Measurements from ENCODE around the gene DHRS3. TPM values are rescaled to one million over a fixed set of nuclear protein-coding genes. Genes with fewer than 3 reads are reported as not detected.

DHRS3 gene
- total RNA-seq, 1 donor from 2014 or later, result 111 TPM

DNA sequence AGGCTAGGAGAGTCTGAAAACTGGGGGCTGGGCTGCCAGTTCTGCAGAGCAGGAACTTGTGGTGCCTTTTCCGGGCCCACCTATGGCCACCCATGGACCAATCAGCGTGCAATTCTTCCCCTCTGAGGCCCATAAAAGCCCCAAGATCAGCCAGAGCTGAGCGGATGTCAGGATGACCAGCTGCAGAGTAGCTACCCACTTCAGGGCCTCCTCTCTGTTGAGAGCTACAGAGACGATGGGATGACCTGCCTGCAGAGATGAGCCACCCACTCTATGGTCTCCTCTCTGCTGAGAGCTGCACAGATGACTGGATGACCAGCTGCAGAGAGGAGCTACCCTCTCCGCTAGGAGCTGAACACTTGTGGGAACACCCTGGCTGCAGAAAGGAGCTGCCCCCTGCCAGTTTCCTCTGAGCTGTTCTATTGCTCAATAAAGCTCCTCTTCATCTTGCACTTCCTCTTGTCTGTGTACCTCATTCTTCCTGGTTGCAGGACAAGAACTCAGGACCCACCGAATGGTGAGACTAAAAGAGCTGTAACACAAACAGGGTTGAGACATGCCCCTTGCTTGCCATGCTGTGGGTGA, 13.0 kb upstream of the DHRS3 start:
- no peak overlapping the region for H3K27ac ChIP-seq
- no peaks in the 10 kb centered on the region for H3K9me3 ChIP-seq
- TF ChIP-seq, protein P1, sequence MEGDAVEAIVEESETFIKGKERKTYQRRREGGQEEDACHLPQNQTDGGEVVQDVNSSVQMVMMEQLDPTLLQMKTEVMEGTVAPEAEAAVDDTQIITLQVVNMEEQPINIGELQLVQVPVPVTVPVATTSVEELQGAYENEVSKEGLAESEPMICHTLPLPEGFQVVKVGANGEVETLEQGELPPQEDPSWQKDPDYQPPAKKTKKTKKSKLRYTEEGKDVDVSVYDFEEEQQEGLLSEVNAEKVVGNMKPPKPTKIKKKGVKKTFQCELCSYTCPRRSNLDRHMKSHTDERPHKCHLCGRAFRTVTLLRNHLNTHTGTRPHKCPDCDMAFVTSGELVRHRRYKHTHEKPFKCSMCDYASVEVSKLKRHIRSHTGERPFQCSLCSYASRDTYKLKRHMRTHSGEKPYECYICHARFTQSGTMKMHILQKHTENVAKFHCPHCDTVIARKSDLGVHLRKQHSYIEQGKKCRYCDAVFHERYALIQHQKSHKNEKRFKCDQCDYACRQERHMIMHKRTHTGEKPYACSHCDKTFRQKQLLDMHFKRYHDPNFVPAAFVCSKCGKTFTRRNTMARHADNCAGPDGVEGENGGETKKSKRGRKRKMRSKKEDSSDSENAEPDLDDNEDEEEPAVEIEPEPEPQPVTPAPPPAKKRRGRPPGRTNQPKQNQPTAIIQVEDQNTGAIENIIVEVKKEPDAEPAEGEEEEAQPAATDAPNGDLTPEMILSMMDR (IDR thresholded peaks at IDR 0.05), result no peak
- TF ChIP-seq POLR2AphosphoS5 (IDR thresholded peaks at IDR 0.05; ENCODE audit: insufficient read depth in 1 of 2, low read depth in 1 of 2) (no peak), POLR2A (IDR thresholded peaks at IDR 0.05) (no peak)
- no peaks in the 10 kb centered on the region for H3K36me3 ChIP-seq
- intact Hi-C loops (cut with DNase I), result no loop called here
- H3K4me3 ChIP-seq, result no peak overlapping the region
- H3K27me3 ChIP-seq, result no peaks in the 10 kb centered on the region
- no peaks in the 10 kb centered on the region for H3K4me1 ChIP-seq
- no peak for DNase-seq (ENCODE audit: extremely low spot score in 2 of 2)

DNA sequence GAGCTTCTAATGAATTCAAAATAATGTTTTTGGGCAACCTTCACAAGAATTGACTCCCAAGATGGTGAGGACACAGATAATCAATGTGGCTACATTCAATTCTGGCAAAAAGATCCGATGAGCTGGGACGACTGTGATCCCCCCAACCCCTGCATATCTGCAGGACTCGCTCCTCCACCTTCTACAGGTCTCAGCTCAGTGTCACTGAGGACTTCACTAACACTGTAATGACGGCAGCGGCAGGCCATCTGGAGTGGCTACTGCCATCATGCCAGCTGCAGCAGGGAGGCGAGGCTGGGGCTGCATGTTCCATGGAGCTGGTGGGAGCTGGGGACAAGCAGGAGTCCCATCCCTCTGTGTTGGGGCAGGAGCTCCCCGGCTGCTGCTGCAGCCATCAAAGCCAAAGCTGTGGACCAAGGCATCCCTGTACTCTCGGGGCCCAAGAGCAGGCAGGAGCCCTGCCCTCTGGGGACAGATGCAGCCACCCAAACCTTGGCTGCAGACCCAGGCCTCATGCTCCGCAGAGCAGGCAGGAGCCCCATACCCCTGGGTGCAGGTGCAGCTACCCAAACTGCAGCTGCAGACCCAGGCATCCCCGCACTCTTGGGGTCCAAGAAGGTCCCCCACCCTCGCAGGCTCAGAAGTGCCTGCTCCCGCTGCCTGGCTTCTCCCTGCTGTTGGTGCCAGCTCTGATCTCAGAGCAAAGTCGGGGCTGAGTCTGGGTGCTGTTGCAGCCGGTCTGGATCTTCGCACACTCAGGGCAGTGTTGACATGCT, 12.2 kb upstream of the DHRS3 start:
- DNase-seq (ENCODE audit: extremely low spot score in 2 of 2), result no peak
- Histone ChIP-seq H3K36me3 (no peaks in the 10 kb centered on the region), H3K4me1 (no peaks in the 10 kb centered on the region), H3K27me3 (no peaks in the 10 kb centered on the region), H3K4me3 (no peak overlapping the region), H3K27ac (no peak overlapping the region), H3K9me3 (no peaks in the 10 kb centered on the region)
- intact Hi-C loops (cut with DNase I), result no loop called here
- no peak for TF ChIP-seq POLR2A (IDR thresholded peaks at IDR 0.05)
- TF ChIP-seq, protein P1 (IDR thresholded peaks at IDR 0.05), result no peak
- no peak for TF ChIP-seq POLR2AphosphoS5 (IDR thresholded peaks at IDR 0.05; ENCODE audit: insufficient read depth in 1 of 2, low read depth in 1 of 2)

DNA sequence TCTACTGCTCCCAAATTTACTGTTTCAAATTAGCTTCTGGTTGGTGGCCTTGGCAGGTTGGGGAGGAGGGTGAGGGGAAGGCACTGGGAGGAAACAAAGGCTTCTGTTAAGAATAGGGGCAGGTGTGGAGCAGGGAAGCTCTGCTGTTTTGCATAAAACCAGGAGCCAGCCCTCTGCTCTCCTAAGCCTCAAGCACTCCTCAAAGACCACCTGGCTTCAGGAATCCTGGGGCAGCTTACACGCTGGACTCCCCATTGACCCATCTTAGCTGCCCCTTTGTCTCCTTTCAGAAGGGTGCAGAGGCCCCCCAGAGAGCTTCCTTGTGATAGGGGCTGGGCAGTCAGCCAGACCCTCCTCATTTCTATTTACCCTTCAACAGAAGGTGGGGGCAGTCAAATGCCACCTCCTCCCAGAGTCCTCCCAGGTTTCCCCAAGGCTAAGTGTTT, 11.5 kb upstream of the DHRS3 start:
- H3K4me3 ChIP-seq, result no peak overlapping the region
- H3K9me3 ChIP-seq, result no peaks in the 10 kb centered on the region
- no peaks in the 10 kb centered on the region for H3K27me3 ChIP-seq
- H3K36me3 ChIP-seq, result no peaks in the 10 kb centered on the region
- H3K27ac ChIP-seq, result no peak overlapping the region
- no peak for DNase-seq (ENCODE audit: extremely low spot score in 2 of 2)
- TF ChIP-seq POLR2AphosphoS5 (IDR thresholded peaks at IDR 0.05; ENCODE audit: insufficient read depth in 1 of 2, low read depth in 1 of 2) (no peak), POLR2A (IDR thresholded peaks at IDR 0.05) (no peak)
- TF ChIP-seq, protein P1 (IDR thresholded peaks at IDR 0.05), result no peak
- intact Hi-C loops (cut with DNase I), result no loop called here
- H3K4me1 ChIP-seq, result no peaks in the 10 kb centered on the region

DNA sequence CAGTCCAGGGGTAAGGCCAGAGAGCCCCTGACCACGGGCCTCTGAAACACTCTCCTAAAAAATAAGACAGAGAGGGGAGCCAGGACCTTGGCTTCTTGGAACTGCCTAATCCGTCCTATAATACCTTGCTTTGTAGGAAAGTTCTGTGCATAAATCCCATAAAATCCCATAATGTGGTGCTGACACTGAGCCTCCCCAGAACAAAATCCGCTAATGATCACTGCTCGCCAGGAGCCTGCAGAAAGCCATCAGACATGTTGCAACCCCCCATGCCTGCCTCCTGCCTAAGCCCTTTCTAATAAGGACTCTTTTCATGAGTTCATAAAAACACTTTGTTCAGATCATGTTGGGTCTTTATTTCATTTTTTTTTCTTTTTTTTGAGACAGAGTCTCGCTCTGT, 9.3 kb upstream of the DHRS3 start:
- intact Hi-C loops (cut with DNase I), result no loop called here

More for the DNA sequence above, 9.3 kb upstream of the DHRS3 start:
- DNase-seq (ENCODE audit: extremely low spot score in 2 of 2), result no peak
- Histone ChIP-seq H3K4me3 (no peak overlapping the region), H3K36me3 (no peaks in the 10 kb centered on the region), H3K4me1 (peaks cover 12% of the 10 kb centered on the region), H3K27me3 (no peaks in the 10 kb centered on the region), H3K9me3 (no peaks in the 10 kb centered on the region), H3K27ac (no peak overlapping the region)
- TF ChIP-seq POLR2AphosphoS5 (IDR thresholded peaks at IDR 0.05; ENCODE audit: insufficient read depth in 1 of 2, low read depth in 1 of 2) (no peak), POLR2A (IDR thresholded peaks at IDR 0.05) (no peak)
- TF ChIP-seq, protein P1 (IDR thresholded peaks at IDR 0.05), result no peak

Data from vagina (tissue), 2 donors.